GM12864 (cell line): ENCODE results near the gene IRAK4.

Experiments used
- DNase-seq: peaks from one replicate; pipeline ENCODE4 v3.0.0-alpha.2; 2011; ENCODE audit warnings: low read depth
- H3K4me3 ChIP-seq: 2 replicates; pipeline ENCODE4 v1.5.1; 2011; ENCODE audit warnings: mild to moderate bottlenecking, low read depth, low read length, control low read depth
- CTCF ChIP-seq: IDR thresholded peaks from 2 replicates; pipeline ENCODE4 v1.5.1; 2011; ENCODE audit warnings: low read depth, mild to moderate bottlenecking, moderate library complexity, low read length, control low read depth, inconsistent platforms; ENCODE audit errors: missing control alignments

IRAK4 gene

GRCh38 chr12:43758728-43759563 is at the start of gene IRAK4, which contains the start of gene PUS7L:
TSS of gene IRAK4 (plus strand) at chr12:43758951. CDS start at chr12:43768112, 9,161 bp downstream.
TSS of gene PUS7L (minus strand) at chr12:43758790. CDS start at chr12:43755245, 3,545 bp downstream.
- TF ChIP-seq CTCF: peak; percentile 36

GRCh38 chr12:43711348-43711747 is 47.4 kb upstream of the IRAK4 start:
- no peak for TF ChIP-seq CTCF
- no peak for DNase-seq
- no peak overlapping the region for H3K4me3 ChIP-seq

More at GRCh38 chr12:43758728-43759563, at the start of gene IRAK4, which contains the start of gene PUS7L:
- DNase-seq: peak; percentile 96
- peak within 1 kb of the TSS; percentile 89 for H3K4me3 ChIP-seq

DNA sequence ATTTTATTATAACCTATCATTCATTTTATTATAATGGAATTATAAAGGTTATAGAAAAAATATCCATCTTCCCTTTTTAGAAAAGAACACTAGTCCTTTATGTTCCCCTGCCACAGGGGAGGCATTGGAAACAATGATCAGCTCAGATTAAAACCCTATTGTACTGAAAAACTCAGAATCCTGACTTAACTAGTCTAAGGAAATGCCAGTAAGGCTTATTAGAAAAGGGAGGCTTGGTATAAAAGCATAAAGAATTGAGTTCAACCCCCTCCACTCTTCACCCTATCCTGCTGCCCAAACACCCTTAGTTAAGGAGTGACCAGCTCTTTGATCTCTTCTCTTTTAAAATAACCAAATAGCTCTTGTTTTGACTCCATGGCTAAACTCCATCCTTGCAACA is 36.1 kb upstream of the IRAK4 start:
- no peak overlapping the region for H3K4me3 ChIP-seq
- no peak for TF ChIP-seq CTCF
- no peak for DNase-seq

DNA sequence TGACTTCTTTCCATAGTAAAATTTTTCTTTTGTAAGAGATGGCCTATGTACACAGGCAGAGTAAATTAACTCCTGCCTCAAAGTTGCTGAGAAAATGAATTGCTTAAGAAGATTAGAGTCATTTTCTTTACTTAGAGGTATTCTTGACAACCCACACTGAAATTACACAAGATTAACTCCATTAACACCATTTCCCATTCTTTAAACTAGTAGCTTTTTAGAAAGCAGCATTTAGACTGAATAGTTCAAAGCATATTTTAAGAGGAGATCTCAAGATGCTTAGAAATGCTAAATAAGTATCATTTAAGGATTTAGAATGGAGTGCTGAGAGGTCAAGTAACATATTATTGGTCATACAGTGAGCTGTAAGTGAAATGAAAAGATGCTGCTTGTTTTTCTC is 35.6 kb upstream of the IRAK4 start:
- no peak for DNase-seq
- H3K4me3 ChIP-seq: no peak overlapping the region
- no peak for TF ChIP-seq CTCF

- DNase-seq: no peak
- H3K4me3 ChIP-seq: no peak overlapping the region
- no peak for TF ChIP-seq CTCF
These were observed 30.6 kb upstream of the IRAK4 start for GRCh38 chr12:43728117-43728516.

DNA sequence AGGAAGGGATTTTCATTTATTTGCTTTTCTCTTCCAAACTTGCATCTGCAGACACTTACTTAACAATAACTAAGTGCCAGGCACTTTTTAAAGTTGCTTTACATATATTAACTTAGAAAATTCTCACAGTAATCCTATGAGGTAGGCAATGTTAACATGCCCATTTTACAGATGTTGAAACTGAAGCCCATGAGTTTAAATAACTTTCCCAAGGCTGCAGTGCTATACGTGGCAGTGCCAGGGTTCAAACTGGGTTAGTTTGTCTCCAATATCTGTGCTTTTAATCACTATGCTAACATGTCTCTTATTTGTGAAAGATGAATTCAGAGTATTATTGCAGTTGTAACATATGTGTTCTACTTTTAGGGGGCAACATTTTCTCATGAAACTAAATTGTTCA is 30.1 kb upstream of the IRAK4 start:
- H3K4me3 ChIP-seq: no peak overlapping the region
- TF ChIP-seq CTCF: no peak
- no peak for DNase-seq

- H3K4me3 ChIP-seq: no peak overlapping the region
- TF ChIP-seq CTCF: no peak
- no peak for DNase-seq
These were observed 28.5 kb upstream of the IRAK4 start for GRCh38 chr12:43730283-43730682.
